Activated CD8-positive, alpha-beta memory T cell treated with anti-CD3 and anti-CD28 coated beads, Interleukin-2, amount 50 U/mL, for 24 hours (primary cell): Measurements from ENCODE around the gene HSPBP1.

Experiments used
- DNase-seq: peaks from one replicate; pipeline ENCODE4 v3.0.0-alpha.2; 2020; ENCODE audit errors: extremely low read depth

Gene HSPBP1

GRCh38 chr19:55304980-55305379 is 25.1 kb upstream of the HSPBP1 start:
- DNase-seq: no peak

DNA sequence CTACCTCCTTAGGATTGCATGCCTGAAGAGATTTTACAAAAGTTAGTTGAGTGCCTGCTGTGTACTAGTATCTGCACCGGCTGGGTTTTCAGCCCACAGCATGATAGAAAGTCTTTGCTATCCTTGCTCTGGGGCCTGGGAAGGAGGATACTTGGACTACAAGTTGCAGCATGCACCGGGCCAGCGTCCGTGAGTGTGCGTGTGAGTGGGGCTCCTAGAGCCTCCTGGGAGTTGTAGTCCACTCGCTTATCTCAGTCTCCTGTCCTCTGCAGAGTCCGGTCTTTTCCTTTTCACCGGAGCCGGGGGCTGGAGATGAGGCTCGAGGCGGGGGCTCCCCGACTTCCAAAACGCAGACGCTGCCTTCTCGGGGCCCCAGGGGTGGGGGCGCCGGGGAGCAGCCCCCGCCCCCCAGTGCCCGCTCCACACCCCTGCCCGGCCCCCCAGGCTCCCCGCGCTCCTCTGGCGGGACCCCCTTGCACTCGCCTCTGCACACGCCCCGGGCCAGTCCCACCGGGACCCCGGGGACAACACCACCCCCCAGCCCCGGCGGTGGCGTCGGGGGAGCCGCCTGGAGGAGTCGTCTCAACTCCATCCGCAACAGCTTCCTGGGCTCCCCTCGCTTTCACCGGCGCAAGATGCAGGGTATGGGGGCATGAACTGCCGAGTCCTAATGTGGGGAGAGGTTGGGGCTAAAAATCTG is 24.5 kb upstream of the HSPBP1 start:
- DNase-seq: no peak

GRCh38 chr19:55303477-55303876 is 23.6 kb upstream of the HSPBP1 start:
- no peak for DNase-seq

GRCh38 chr19:55302318-55302703 is 22.4 kb upstream of the HSPBP1 start:
- DNase-seq: no peak

GRCh38 chr19:55301459-55302317 is 21.8 kb upstream of the HSPBP1 start:
- DNase-seq: peak; percentile 91

- no peak for DNase-seq
These were observed 21.1 kb upstream of the HSPBP1 start for GRCh38 chr19:55300886-55301458.

DNA sequence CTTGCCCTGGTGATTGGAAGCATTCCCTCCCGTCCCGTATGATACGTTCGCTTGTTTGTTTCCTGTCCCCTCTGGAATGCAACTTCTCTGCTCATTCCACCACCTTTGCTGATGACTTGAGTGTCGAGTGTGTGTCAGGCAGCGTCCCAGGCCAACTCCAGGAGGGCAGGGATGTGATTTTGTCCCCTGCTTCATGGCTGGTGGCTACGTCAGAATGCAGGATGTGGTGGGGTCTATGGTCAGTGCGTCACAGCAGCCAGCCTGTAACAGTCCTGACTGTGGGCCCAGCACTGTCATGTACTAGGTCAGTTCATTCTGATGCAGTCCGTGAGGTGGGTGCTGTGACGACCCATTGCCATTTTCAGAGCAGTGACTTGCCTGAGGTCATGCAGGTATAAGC is 20.1 kb upstream of the HSPBP1 start:
- DNase-seq: no peak

DNA sequence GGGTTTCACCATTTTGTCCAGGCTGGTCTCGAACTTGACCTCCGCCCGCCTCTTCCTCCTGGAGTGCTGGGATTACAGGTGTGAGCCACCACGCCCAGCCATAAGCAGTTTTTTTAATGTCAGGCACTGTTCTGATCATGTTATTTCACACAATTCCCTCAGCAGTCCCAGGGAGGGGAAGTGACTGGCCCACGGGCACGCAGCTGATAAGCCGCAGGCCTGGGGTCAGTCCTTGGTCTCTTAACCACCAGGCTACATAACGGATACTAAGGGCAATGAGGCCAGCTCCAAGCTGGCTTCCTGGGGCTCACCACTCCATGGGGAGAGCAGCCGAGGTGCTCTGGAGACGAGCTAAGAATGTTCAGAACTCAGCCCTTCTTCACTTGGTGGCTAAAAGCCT is 17.4 kb upstream of the HSPBP1 start:
- DNase-seq: no peak

- no peak for DNase-seq
These were observed 9.3 kb upstream of the HSPBP1 start for GRCh38 chr19:55289117-55289796.

GRCh38 chr19:55287361-55288079 is 7.6 kb upstream of the HSPBP1 start:
- no peak for DNase-seq

DNA sequence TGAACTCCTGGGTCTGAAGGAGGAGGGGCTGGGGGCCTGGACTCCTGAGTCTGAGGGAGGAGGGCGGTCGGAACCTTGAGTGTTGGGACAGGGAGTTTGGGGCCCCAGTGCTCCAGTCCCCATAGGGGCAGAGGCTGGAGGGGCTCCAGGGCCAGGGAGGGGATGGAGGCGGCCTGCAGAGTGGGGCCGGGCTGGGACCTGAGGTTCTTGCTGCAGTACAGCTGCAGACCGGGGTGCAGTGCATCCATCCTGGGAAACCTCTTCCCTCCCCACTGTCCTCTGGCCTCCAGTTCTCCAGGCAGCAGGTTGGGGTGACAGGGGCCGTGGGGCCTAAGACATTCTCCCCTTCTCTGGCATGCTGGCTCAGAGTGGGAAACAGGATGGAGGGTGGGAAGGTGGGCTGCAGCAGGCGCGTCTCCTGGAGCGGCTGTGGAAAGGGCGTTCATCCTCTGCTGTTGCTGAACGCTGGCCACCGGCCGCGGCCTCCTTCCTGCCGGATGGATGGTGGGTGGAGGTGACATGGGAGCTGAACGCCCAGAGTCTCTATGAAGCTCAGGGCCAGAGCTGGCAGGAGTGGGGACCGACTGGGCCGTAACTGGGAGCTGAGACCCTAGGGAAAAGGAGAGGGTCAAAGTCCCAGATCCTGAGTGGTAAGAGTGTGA is 5.5 kb upstream of the HSPBP1 start:
- no peak for DNase-seq

GRCh38 chr19:55284405-55285058 is 4.6 kb upstream of the HSPBP1 start:
- no peak for DNase-seq

GRCh38 chr19:55283548-55284377 is 3.9 kb upstream of the HSPBP1 start, which contains the start of gene BRSK1:
Gene BRSK1 (plus strand): TSS chr19:55283997. CDS start chr19:55284443, 446 bp downstream.
- DNase-seq: no peak

GRCh38 chr19:55279340-55279739 is 570 bp downstream of the HSPBP1 start:
- DNase-seq: no peak

DNA sequence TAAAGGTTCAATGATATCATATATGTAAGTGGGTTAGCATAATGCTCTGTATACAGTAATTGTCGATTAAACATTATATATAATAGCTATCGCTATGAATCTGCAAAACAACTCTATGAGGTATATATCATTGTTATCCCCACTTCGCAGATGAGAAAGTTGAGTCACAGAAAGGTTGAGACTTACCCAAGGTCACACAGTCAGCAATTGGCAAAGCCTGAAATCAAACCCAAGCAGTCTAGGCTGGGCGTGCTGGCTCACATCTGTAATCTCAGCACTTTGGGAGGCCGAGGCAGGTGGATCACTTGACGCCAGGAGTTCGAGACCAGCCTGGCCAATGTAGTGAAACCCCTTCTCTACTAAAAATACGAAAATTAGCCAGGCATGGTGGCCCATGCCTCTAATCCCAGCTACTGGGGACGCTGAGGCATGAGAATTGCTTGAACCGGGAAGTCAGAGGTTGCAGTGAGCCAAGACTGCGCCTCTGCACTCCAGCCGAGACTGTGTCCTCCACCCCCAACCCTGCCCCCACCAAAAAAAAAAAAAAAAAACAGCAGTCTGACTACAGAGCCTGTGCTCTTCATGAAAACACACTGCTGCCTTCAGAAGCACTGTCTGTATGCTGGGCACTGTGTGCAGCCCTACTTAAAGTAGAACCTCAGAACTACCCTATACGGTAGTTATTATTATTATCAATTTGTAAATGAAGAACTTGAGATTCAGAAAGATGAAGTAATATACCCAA is 1.3 kb downstream of the HSPBP1 start:
- DNase-seq: no peak

DNA sequence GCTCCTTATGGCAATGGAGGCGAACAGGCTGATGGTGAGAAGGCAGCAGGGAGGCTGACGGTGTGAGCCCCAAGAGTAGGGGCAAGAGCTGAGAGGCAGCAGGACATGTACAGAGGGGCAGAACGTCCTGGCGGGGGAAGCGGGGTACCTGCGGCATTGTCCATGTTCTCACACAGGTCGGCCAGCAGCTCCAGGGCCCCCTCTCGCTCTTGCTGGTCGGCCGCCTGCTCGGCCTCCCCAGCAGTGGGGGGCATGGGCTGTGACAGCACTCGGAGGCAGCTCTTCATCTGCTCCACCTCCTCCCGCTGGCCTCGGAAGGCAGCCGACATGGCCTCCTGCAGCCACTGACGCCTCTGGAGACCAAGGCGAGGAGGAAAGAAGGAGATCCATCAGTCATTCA is 2.4 kb downstream of the HSPBP1 start:
- DNase-seq: no peak

DNA sequence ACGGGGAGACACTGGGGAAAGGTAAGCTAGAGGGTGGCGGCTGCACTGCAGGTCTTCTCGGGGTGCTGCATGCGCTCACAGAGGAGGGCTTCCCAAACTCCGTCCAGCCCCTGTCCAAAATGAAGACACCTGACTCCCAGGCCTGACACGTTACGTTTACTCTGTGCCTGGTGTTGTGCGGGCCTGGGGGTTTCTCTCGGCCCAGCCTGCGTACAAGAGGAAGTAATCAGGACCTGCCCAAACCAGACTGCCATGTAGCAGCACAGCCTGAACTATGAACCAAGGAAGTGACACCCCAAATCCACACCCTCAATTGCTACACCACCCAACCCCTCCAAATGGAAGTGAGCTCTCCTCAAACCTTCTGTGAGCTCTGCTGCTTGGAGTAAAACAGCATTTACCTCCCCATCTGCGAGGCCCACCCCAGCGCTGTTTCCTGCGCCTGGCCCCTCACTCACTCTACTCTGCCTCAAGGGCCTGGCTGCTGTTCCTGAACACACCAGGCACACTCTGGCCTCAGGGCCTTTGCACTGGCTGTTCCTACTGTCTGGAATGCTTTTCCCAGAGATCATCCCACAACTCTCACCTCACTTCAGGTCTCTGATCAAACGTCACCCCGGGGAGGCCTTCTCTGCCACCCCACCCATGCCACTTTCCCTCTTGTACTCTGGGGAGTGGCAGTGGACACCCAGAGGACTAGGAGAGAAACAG is 3.0 kb downstream of the HSPBP1 start:
- no peak for DNase-seq
